ENCODE results near the gene C11orf98. TPM values are rescaled to one million over a fixed set of nuclear protein-coding genes. Genes with fewer than 3 reads are reported as not detected.
"Not testable (repeated sequence)": the region's sequence is repeated elsewhere in the genome, so short reads cannot be mapped to it uniquely, and the experiment has no call there.

Gene C11orf98
- total RNA-seq, 1 donor from 2014 or later, result 30.4 TPM

GRCh38 chr11:62664405-62665074 lies 470 bp downstream of the C11orf98 start:
- intact Hi-C loops (cut with DNase I), result no loop called here
- ATAC-seq (ENCODE audit: poor library complexity) (peak; percentile 32), DNase-seq (no peak)

GRCh38 chr11:62656796-62657429 lies 8.1 kb downstream of the C11orf98 start:
- intact Hi-C loops (cut with DNase I), result no loop called here
- no peak for ATAC-seq (ENCODE audit: poor library complexity)
- DNase-seq, result no peak

- ATAC-seq (ENCODE audit: poor library complexity) (no peak), DNase-seq (no peak)
- intact Hi-C loops (cut with DNase I), result no loop called here
Measured at GRCh38 chr11:62654297-62654696, 10.7 kb downstream of the C11orf98 start.

- intact Hi-C loops (cut with DNase I), result no loop called here
- DNase-seq, result no peak
- ATAC-seq (ENCODE audit: poor library complexity), result no peak
Measured at GRCh38 chr11:62652161-62653006, 12.6 kb downstream of the C11orf98 start.

- DNase-seq; ATAC-seq (ENCODE audit: poor library complexity); intact Hi-C loops (cut with DNase I): not testable (repeated sequence)
Measured at GRCh38 chr11:62650283-62650682, 14.7 kb downstream of the C11orf98 start.

GRCh38 chr11:62649486-62649885 lies 15.5 kb downstream of the C11orf98 start:
- DNase-seq, result no peak
- no peak for ATAC-seq (ENCODE audit: poor library complexity)
- intact Hi-C loops (cut with DNase I), result no loop called here

- intact Hi-C loops (cut with DNase I), result no loop called here
- no peak for ATAC-seq (ENCODE audit: poor library complexity)
Measured at GRCh38 chr11:62648967-62649364, 16.0 kb downstream of the C11orf98 start.

GRCh38 chr11:62648185-62648966 lies 16.6 kb downstream of the C11orf98 start:
- no peak for ATAC-seq (ENCODE audit: poor library complexity)
- intact Hi-C loops (cut with DNase I), result no loop called here

More at GRCh38 chr11:62648967-62649364, 16.0 kb downstream of the C11orf98 start:
- DNase-seq, result no peak

GRCh38 chr11:62647609-62648005 lies 17.4 kb downstream of the C11orf98 start:
- no peak for DNase-seq
- intact Hi-C loops (cut with DNase I), result no loop called here
- no peak for ATAC-seq (ENCODE audit: poor library complexity)

More at GRCh38 chr11:62648185-62648966, 16.6 kb downstream of the C11orf98 start:
- no peak for DNase-seq

GRCh38 chr11:62646825-62647608 lies 18.0 kb downstream of the C11orf98 start:
- intact Hi-C loops (cut with DNase I), result no loop called here
- no peak for DNase-seq
- ATAC-seq (ENCODE audit: poor library complexity), result peak; percentile 3

GRCh38 chr11:62645946-62646824 lies 18.8 kb downstream of the C11orf98 start, which contains the start of gene GANAB:
Gene GANAB, minus strand, starts transcription at chr11:62646613. Its CDS starts 14 bp downstream, at chr11:62646599.
- ATAC-seq (ENCODE audit: poor library complexity) (peak; percentile 98), DNase-seq (peak; percentile 100)
- intact Hi-C loops (cut with DNase I), result no loop called here

- no peak for ATAC-seq (ENCODE audit: poor library complexity)
- intact Hi-C loops (cut with DNase I), result no loop called here
- no peak for DNase-seq
Measured at GRCh38 chr11:62645671-62645945, 19.4 kb downstream of the C11orf98 start.

GRCh38 chr11:62644220-62644619 lies 20.8 kb downstream of the C11orf98 start:
- DNase-seq, result no peak
- no peak for ATAC-seq (ENCODE audit: poor library complexity)

GRCh38 chr11:62632492-62632891 lies 32.5 kb downstream of the C11orf98 start:
- ATAC-seq (ENCODE audit: poor library complexity) (no peak), DNase-seq (no peak)
- intact Hi-C loops (cut with DNase I), result no loop called here

More at GRCh38 chr11:62644220-62644619, 20.8 kb downstream of the C11orf98 start:
- intact Hi-C loops (cut with DNase I), result no loop called here

- intact Hi-C loops (cut with DNase I), result no loop called here
- ATAC-seq (ENCODE audit: poor library complexity), result no peak
- DNase-seq, result no peak
Measured at GRCh38 chr11:62627713-62628112, 37.3 kb downstream of the C11orf98 start.

GRCh38 chr11:62622476-62623089 lies 42.4 kb downstream of the C11orf98 start:
- DNase-seq (no peak), ATAC-seq (ENCODE audit: poor library complexity) (no peak)
- intact Hi-C loops (cut with DNase I), result no loop called here

Data from Right ventricle myocardium superior (tissue), 1 donor.